GM23338 (cell line): ENCODE results near the gene TBCE. TPM values are rescaled to one million over a fixed set of nuclear protein-coding genes. Genes with fewer than 3 reads are reported as not detected.

Source experiments
- ATAC-seq: fragments of 200-7000 bp; cut with Tn5 transposase; 3 replicates; pipeline ENCODE4 v1.9.1; 2020
- DNase-seq: peaks from one replicate; pipeline ENCODE4 v3.0.0-alpha.2; 2015; ENCODE audit warnings: low spot score
- H2AFZ ChIP-seq: fragments of 200-600 bp; sonication (generic); 2 replicates; pipeline ENCODE4 v1.8.0; 2016; ENCODE audit warnings: antibody characterized with exemption, mild to moderate bottlenecking, moderate library complexity
- H3F3A ChIP-seq: fragments of 200-600 bp; sonication (generic); replicated peaks from 2 replicates; pipeline ENCODE4 v1.8.0; 2017; ENCODE audit warnings: antibody characterized with exemption, mixed run types, low read depth
- H3K27ac ChIP-seq: fragments of 200-600 bp; sonication (generic); 2 replicates; pipeline ENCODE4 v1.6.1; 2016; ENCODE audit warnings: low read depth
- H3K27me3 ChIP-seq: fragments of 200-600 bp; sonication (generic); 2 replicates; pipeline ENCODE4 v1.8.0; 2016; ENCODE audit warnings: mild to moderate bottlenecking, mixed run types, moderate library complexity; ENCODE audit not compliant: insufficient read depth
- H3K36me3 ChIP-seq: fragments of 200-600 bp; sonication (generic); 2 replicates; pipeline ENCODE4 v1.8.0; 2016; ENCODE audit warnings: mild to moderate bottlenecking; ENCODE audit not compliant: insufficient read depth
- H3K4me1 ChIP-seq: fragments of 200-600 bp; sonication (generic); 2 replicates; pipeline ENCODE4 v1.8.0; 2016; ENCODE audit warnings: mild to moderate bottlenecking, moderate library complexity; ENCODE audit not compliant: insufficient read depth
- H3K4me2 ChIP-seq: fragments of 200-600 bp; sonication (generic); 2 replicates; pipeline ENCODE4 v1.7.1; 2017; ENCODE audit warnings: mixed run types
- H3K4me3 ChIP-seq: fragments of 200-600 bp; sonication (generic); 2 replicates; pipeline ENCODE4 v1.6.1; 2016; ENCODE audit warnings: mixed run types
- H3K79me2 ChIP-seq: fragments of 200-600 bp; sonication (generic); replicated peaks from 2 replicates; pipeline ENCODE4 v1.8.0; 2017; ENCODE audit warnings: mild to moderate bottlenecking; ENCODE audit not compliant: insufficient read depth
- H3K9me2 ChIP-seq: fragments of 200-600 bp; sonication (generic); 2 replicates; pipeline ENCODE4 v1.8.0; 2017; ENCODE audit not compliant: insufficient read depth
- H4K20me1 ChIP-seq: fragments of 200-600 bp; sonication (generic); replicated peaks from 2 replicates; pipeline ENCODE4 v1.8.0; 2017; ENCODE audit warnings: mild to moderate bottlenecking; ENCODE audit not compliant: insufficient read depth
- H3K27ac Mint-ChIP-seq: 2 replicates; pipeline ENCODE4 v1.8.0; 2020; ENCODE audit warnings: inconsistent platforms, mild to moderate bottlenecking, moderate library complexity, mixed read lengths
- H3K27me3 Mint-ChIP-seq: 3 replicates; pipeline ENCODE4 v1.8.0; 2022; ENCODE audit warnings: low read depth, mild to moderate bottlenecking, moderate library complexity, mixed read lengths, inconsistent platforms; ENCODE audit not compliant: insufficient read depth, poor library complexity
- H3K36me3 Mint-ChIP-seq: 3 replicates; pipeline ENCODE4 v1.8.0; 2021; ENCODE audit warnings: low read depth, mild to moderate bottlenecking, inconsistent platforms, moderate library complexity, mixed read lengths
- H3K4me1 Mint-ChIP-seq: 3 replicates; pipeline ENCODE4 v1.8.0; 2020; ENCODE audit warnings: mild to moderate bottlenecking, inconsistent platforms, mixed read lengths
- H3K4me3 Mint-ChIP-seq: 3 replicates; pipeline ENCODE4 v1.8.0; 2021; ENCODE audit warnings: moderate library complexity, mild to moderate bottlenecking, inconsistent platforms, mixed read lengths
- H3K9me3 Mint-ChIP-seq: 3 replicates; pipeline ENCODE4 v1.8.0; 2020; ENCODE audit warnings: moderate library complexity, mild to moderate bottlenecking, inconsistent platforms, mixed read lengths
- EZH2 ChIP-seq: fragments of 200-600 bp; sonication (generic); IDR thresholded peaks from one replicate; pipeline ENCODE4 v1.8.0; 2017; ENCODE audit warnings: antibody characterized with exemption, mild to moderate bottlenecking, low read depth; ENCODE audit not compliant: unreplicated experiment
- polyA plus RNA-seq: library from polyadenylated mRNA; unstranded; fragments of >200 nt; fragmentation: Nextera tagmentation; extraction: Ambion mirVana; gene quantifications from 2 replicates; pipeline ENCODE4 v1.2.1, GENCODE V29; 2016
- total RNA-seq: library from RNA; depleted of rRNA; stranded (reverse); fragments of >200 nt; shearing (Covaris generic); gene quantifications from 2 replicates; pipeline ENCODE4 v1.2.3, GENCODE V29; 2014
- TF ChIP-seq, protein P1 (sequence below), 2 experiments: fragments of 200-600 bp in 1 of 2; sonication (generic) in 1 of 2; conservative IDR thresholded peaks; 2 replicates each; pipeline versions ENCODE4 v1.5.1 to v1.6.1; 2016 to 2017; ENCODE audit warnings: antibody characterized with exemption in 2 of 2, low read depth in 2 of 2, mild to moderate bottlenecking in 2 of 2, moderate library complexity in 1 of 2
- TF ChIP-seq, protein P2 (sequence below): IDR thresholded peaks from one replicate; pipeline ENCODE4 v1.6.1; 2018; ENCODE audit warnings: antibody characterized with exemption; ENCODE audit not compliant: unreplicated experiment

The TBCE gene
- total and polyA plus RNA-seq, 2 experiments from 2014 or later = 42.7 to 64.8 TPM

DNA sequence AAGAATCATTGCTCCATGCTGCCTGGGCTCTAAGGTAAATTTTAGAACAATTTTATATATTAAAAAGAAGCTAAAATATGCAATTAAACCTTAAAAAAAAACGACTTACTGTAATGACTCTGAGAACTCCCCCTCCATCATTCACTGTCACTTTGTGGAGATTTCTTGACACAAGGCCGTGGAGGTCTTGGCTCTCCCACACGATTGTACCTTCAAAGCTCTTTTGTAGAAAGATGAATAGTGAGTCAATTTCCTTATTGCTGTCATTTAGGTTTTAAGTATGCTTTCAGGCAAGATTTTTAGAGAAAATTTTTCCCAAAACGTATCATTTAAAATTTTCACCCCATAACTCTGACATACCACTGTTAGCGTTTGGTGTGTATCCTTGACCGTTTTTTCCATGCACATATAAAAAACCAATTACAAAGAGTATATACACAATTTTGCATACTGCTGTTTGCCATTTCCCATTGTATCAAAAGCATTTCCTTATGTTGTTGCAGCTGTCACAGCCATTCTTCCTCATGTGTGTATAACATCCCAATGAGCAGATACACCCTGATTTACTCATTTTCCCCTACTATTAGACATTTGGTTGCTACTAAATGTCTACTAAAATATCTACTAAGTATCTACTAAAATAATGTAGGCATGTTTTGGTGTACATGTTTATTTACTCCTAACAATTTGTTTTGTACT, 103.7 kb downstream of the TBCE start (continued):
- TF ChIP-seq, protein P1, sequence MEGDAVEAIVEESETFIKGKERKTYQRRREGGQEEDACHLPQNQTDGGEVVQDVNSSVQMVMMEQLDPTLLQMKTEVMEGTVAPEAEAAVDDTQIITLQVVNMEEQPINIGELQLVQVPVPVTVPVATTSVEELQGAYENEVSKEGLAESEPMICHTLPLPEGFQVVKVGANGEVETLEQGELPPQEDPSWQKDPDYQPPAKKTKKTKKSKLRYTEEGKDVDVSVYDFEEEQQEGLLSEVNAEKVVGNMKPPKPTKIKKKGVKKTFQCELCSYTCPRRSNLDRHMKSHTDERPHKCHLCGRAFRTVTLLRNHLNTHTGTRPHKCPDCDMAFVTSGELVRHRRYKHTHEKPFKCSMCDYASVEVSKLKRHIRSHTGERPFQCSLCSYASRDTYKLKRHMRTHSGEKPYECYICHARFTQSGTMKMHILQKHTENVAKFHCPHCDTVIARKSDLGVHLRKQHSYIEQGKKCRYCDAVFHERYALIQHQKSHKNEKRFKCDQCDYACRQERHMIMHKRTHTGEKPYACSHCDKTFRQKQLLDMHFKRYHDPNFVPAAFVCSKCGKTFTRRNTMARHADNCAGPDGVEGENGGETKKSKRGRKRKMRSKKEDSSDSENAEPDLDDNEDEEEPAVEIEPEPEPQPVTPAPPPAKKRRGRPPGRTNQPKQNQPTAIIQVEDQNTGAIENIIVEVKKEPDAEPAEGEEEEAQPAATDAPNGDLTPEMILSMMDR (conservative IDR thresholded peaks at IDR 0.05; ENCODE audit: low read depth in 2 of 2) = no peak
- TF ChIP-seq, protein P2, sequence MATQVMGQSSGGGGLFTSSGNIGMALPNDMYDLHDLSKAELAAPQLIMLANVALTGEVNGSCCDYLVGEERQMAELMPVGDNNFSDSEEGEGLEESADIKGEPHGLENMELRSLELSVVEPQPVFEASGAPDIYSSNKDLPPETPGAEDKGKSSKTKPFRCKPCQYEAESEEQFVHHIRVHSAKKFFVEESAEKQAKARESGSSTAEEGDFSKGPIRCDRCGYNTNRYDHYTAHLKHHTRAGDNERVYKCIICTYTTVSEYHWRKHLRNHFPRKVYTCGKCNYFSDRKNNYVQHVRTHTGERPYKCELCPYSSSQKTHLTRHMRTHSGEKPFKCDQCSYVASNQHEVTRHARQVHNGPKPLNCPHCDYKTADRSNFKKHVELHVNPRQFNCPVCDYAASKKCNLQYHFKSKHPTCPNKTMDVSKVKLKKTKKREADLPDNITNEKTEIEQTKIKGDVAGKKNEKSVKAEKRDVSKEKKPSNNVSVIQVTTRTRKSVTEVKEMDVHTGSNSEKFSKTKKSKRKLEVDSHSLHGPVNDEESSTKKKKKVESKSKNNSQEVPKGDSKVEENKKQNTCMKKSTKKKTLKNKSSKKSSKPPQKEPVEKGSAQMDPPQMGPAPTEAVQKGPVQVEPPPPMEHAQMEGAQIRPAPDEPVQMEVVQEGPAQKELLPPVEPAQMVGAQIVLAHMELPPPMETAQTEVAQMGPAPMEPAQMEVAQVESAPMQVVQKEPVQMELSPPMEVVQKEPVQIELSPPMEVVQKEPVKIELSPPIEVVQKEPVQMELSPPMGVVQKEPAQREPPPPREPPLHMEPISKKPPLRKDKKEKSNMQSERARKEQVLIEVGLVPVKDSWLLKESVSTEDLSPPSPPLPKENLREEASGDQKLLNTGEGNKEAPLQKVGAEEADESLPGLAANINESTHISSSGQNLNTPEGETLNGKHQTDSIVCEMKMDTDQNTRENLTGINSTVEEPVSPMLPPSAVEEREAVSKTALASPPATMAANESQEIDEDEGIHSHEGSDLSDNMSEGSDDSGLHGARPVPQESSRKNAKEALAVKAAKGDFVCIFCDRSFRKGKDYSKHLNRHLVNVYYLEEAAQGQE = no peak
- TF ChIP-seq EZH2 = no peak

DNA sequence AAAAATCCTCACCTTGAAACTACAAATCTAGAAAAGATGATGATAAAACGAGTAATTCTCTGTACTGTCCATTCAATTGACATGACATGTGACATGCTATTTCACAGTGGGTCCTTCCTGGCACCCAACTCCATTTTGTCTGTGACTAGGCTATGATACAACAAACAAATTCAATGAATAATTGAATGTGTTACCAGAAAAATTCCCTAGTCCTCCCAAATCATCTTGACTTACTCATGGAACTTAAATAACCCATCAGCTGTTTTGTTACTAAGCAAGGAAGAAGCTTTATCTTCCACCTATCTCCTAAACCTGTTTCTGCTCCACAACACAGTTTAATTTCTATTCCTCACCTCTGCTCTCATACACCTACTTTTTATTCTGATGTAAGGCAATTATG, 106.6 kb downstream of the TBCE start:
- H3K27ac ChIP-seq = no peak overlapping the region
- Mint-ChIP-seq H3K4me3 (no peak overlapping the region), H3K4me1 (no peaks in the 10 kb centered on the region), H3K9me3 (no peaks in the 10 kb centered on the region), H3K36me3 (peaks cover 35% of the 10 kb centered on the region; the same call in 2 of the 3 replicates), H3K27ac (no peak overlapping the region), H3K27me3 (no peaks in the 10 kb centered on the region)
- no peaks in the 10 kb centered on the region for H3K4me1 ChIP-seq
- no peak overlapping the region for H3K4me2 ChIP-seq
- no peaks in the 10 kb centered on the region for H3F3A ChIP-seq
- ATAC-seq (no peak), DNase-seq (no peak)
- H4K20me1 ChIP-seq = no peaks in the 10 kb centered on the region; the same call in 1 of the 2 replicates
- TF ChIP-seq EZH2 = no peak
- H2AFZ ChIP-seq = no peak overlapping the region
- H3K27me3 ChIP-seq = no peaks in the 10 kb centered on the region
- H3K79me2 ChIP-seq = no peaks in the 10 kb centered on the region
- H3K4me3 ChIP-seq = no peak overlapping the region
- no peaks in the 10 kb centered on the region; the same call in 1 of the 2 replicates for H3K36me3 ChIP-seq
- no peaks in the 10 kb centered on the region for H3K9me2 ChIP-seq

DNA sequence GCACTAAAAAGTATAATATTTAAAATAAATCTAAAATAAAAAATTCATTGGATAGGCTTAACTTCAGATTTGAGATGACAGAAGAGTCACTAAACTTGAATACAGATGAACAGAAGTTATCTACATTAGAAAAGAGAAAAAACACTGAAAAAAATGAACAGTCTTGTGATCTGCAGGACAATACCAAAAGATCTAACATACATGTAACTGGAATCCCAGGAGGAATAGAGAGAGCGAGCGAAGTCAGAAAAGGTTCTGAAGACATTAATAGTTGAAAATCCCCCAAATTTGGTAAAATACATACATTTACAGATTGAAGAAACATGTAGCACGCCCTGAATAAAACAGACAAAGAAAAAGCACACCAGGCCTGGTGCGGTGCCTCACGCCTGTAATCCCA, 115.9 kb downstream of the TBCE start:
- H3K4me3 Mint-ChIP-seq = no peak overlapping the region
- TF ChIP-seq, protein P2 = no peak
- TF ChIP-seq, protein P1 (conservative IDR thresholded peaks at IDR 0.05; ENCODE audit: low read depth in 2 of 2) = no peak

More for the DNA sequence above, 115.9 kb downstream of the TBCE start:
- Histone ChIP-seq H3K27me3 (no peaks in the 10 kb centered on the region), H3F3A (0 out of 2 replicates have a peak, but pooled peaks cover 5% of the 10 kb centered on the region), H2AFZ (no peak overlapping the region), H3K4me1 (no peaks in the 10 kb centered on the region), H3K9me2 (no peaks in the 10 kb centered on the region), H3K27ac (no peak overlapping the region), H3K4me2 (no peak overlapping the region), H3K4me3 (no peak overlapping the region), H4K20me1 (0 out of 2 replicates have a peak, but pooled peaks cover 3% of the 10 kb centered on the region), H3K36me3 (peaks cover 17% of the 10 kb centered on the region; the same call in 1 of the 2 replicates), H3K79me2 (no peaks in the 10 kb centered on the region)
- Mint-ChIP-seq H3K27ac (no peak overlapping the region), H3K9me3 (no peaks in the 10 kb centered on the region), H3K36me3 (peaks cover 61% of the 10 kb centered on the region), H3K27me3 (no peaks in the 10 kb centered on the region), H3K4me1 (no peaks in the 10 kb centered on the region)
- DNase-seq (no peak), ATAC-seq (no peak)
